ENCODE results near the gene NOTCH1. TPM values are rescaled to one million over a fixed set of nuclear protein-coding genes. Genes with fewer than 3 reads are reported as not detected.

The NOTCH1 gene
- total RNA-seq, 4 donors from 2014 or later = 32.0 to 40.8 (median 36.2) TPM

- Histone ChIP-seq H3K36me3 (peaks cover 50 to 100% (median 74%) of the 10 kb centered on the region in 3 donors), H3K9me3 (no peaks in the 10 kb centered on the region), H3K4me3 (no peak overlapping the region), H3K27me3 (no peaks in the 10 kb centered on the region), H3K4me1 (no peaks in the 10 kb centered on the region), H3K27ac (no peak overlapping the region)
- TF ChIP-seq CTCF (IDR thresholded peaks at IDR 0.05) = no peak
- TF ChIP-seq POLR2A (IDR thresholded peaks at IDR 0.05) = no peak
- intact Hi-C loops (cut with DNase I) = no loop called here
- 95 to 96% methylated on average over 7 to 26 of the region's 43 CpGs for WGBS, 2 donors
- DNase-seq = no peak
These were observed 90.5 kb downstream of the NOTCH1 start for GRCh38 chr9:136455043-136456002.

GRCh38 chr9:136454026-136454796 lies 91.6 kb downstream of the NOTCH1 start:
- TF ChIP-seq POLR2A (IDR thresholded peaks at IDR 0.05) (no peak), CTCF (IDR thresholded peaks at IDR 0.05) (no peak)
- no peak overlapping the region for H3K4me3 ChIP-seq
- intact Hi-C loops (cut with DNase I) = no loop called here
- H3K9me3 ChIP-seq = no peaks in the 10 kb centered on the region
- WGBS, 2 donors = 84 to 93% methylated on average over 9 to 14 of the region's 25 CpGs
- no peak for DNase-seq
- H3K27me3 ChIP-seq = no peaks in the 10 kb centered on the region
- H3K4me1 ChIP-seq = no peaks in the 10 kb centered on the region
- peaks cover 41 to 100% (median 76%) of the 10 kb centered on the region in 3 donors for H3K36me3 ChIP-seq
- H3K27ac ChIP-seq = no peak overlapping the region

- no peak overlapping the region for H3K4me3 ChIP-seq
- 91 to 98% methylated on average over 10 to 11 of the region's 11 CpGs for whole genome bisulfite sequencing, 2 donors
- no peaks in the 10 kb centered on the region for H3K4me1 ChIP-seq
- DNase-seq = no peak
- no peaks in the 10 kb centered on the region for H3K9me3 ChIP-seq
- H3K27ac ChIP-seq = no peak overlapping the region
- no peaks in the 10 kb centered on the region for H3K27me3 ChIP-seq
- TF ChIP-seq POLR2A (IDR thresholded peaks at IDR 0.05) (no peak), CTCF (IDR thresholded peaks at IDR 0.05) (no peak)
- intact Hi-C loops (cut with DNase I) = no loop called here
- peaks cover 40 to 100% (median 72%) of the 10 kb centered on the region in 3 donors for H3K36me3 ChIP-seq
These were observed 92.5 kb downstream of the NOTCH1 start for GRCh38 chr9:136453326-136453725.

GRCh38 chr9:136451221-136451877 lies 94.5 kb downstream of the NOTCH1 start:
- Histone ChIP-seq H3K27me3 (no peaks in the 10 kb centered on the region), H3K36me3 (peaks cover 42 to 100% (median 73%) of the 10 kb centered on the region in 3 donors), H3K9me3 (no peaks in the 10 kb centered on the region), H3K27ac (no peak overlapping the region), H3K4me1 (no peaks in the 10 kb centered on the region), H3K4me3 (no peak overlapping the region)
- TF ChIP-seq CTCF (IDR thresholded peaks at IDR 0.05) = no peak
- TF ChIP-seq POLR2A (IDR thresholded peaks at IDR 0.05) = no peak
- intact Hi-C loops (cut with DNase I) = no loop called here
- 90 to 93% methylated on average over 7 to 15 of the region's 26 CpGs for WGBS, 2 donors
- no peak for DNase-seq
